ENCODE measurements around the gene EHHADH.

DNA sequence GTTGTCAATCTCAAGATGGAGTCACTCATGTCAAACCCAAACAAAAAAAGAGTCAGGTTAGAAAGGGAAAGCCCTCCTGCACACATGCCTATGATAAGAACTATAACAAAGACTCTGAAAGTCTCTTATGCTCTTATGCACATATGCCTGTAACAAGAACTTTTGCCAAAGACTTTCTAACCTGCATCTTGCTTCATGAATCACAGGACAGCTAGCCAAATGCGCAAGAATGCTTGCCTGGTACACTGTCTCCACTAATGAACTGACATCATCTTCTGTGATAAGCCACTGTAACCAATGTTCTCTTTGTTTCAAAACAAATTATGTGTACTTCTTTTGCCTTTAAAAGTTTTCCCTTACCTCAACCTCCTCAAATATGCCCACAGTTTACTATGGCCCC lies 18.2 kb upstream of the EHHADH start:
- no peak for TF ChIP-seq CTCF (IDR thresholded peaks at IDR 0.05)
- no peak for TF ChIP-seq POLR2A (IDR thresholded peaks at IDR 0.05)

All from heart left ventricle (tissue), 13 donors.